Testis (tissue), 3 donors: ENCODE results near the gene RCAN2. TPM values are rescaled to one million over a fixed set of nuclear protein-coding genes. Genes with fewer than 3 reads are reported as not detected.

ENCODE experiments used
- DNase-seq: peaks from one replicate; pipeline ENCODE4 v3.0.0-alpha.2; 2019
- H3K27ac ChIP-seq, 2 donors: fragments of 200-600 bp; sonication (generic); one replicate each; pipeline ENCODE4 v1.5.1; 2019
- H3K27me3 ChIP-seq: fragments of 200-600 bp; sonication (generic); one replicate; pipeline ENCODE4 v1.5.1; 2019
- H3K36me3 ChIP-seq: fragments of 200-600 bp; sonication (generic); one replicate; pipeline ENCODE4 v1.5.1; 2017; ENCODE audit warnings: low read depth; ENCODE audit errors: missing control alignments
- H3K4me1 ChIP-seq: fragments of 200-600 bp; sonication (generic); one replicate; pipeline ENCODE4 v1.5.1; 2019
- H3K4me3 ChIP-seq, 2 donors: fragments of 200-600 bp; sonication (generic); one replicate each; pipeline ENCODE4 v1.5.1; 2017 to 2019
- H3K9me3 ChIP-seq: fragments of 200-600 bp; sonication (generic); one replicate; pipeline ENCODE4 v1.5.1; 2017
- CTCF ChIP-seq, 3 experiments: fragments of 450-650 bp in 2 of 3; fragments of 200-600 bp in 1 of 3; sonication (generic) in 1 of 3; IDR thresholded peaks; one replicate each; pipeline ENCODE4 v1.5.1; 2016 to 2019; ENCODE audit warnings: antibody characterized with exemption in 3 of 3, mild to moderate bottlenecking in 2 of 3, moderate library complexity in 1 of 3
- POLR2A ChIP-seq: fragments of 450-650 bp; IDR thresholded peaks from one replicate; pipeline ENCODE4 v1.6.1; 2017; ENCODE audit warnings: antibody characterized with exemption, mild to moderate bottlenecking, moderate library complexity
- WGBS, 2 donors: methylation state at CpG; one replicate each; pipeline ENCODE4 v1.1.5; 2018; 5-methylcytosine and 5-hydroxymethylcytosine counted together
- intact Hi-C: fragments of 100-400 bp; cut with DNase I; formaldehyde crosslinking; loops from one replicate; pipeline ENCODE4 v1.15.1; 2023; ENCODE audit warnings: low total_unique reads
- polyA plus RNA-seq: library from polyadenylated mRNA; stranded (reverse); fragments of 350-450 nt; fragmentation: Illumina TruSeq; extraction: RNeasy Lipid Tissue Mini Kit (QIAGEN cat#74804); gene quantifications from one replicate; pipeline ENCODE4 v1.2.3, GENCODE V29; 2014; ENCODE audit warnings: low read depth, low replicate concordance; ENCODE audit not compliant: insufficient read depth
- total RNA-seq, 2 donors: library from RNA; depleted of rRNA; stranded (reverse); fragments of >200 nt; gene quantifications; one replicate each; pipeline ENCODE4 v1.2.3, GENCODE V29; 2016

Gene RCAN2
- total and polyA plus RNA-seq, 3 donors from 2014 or later = 6.3 to 17.4 (median 7.1) TPM

- no peak overlapping the region for H3K4me3 ChIP-seq
- intact Hi-C loops = no loop called here
- DNase-seq = peak; percentile 43
- no peaks in the 10 kb centered on the region for H3K27me3 ChIP-seq
- H3K36me3 ChIP-seq = no peaks in the 10 kb centered on the region
- TF ChIP-seq CTCF (IDR thresholded peaks at IDR 0.05) (no peak), POLR2A (no peak)
- H3K4me1 ChIP-seq = no peaks in the 10 kb centered on the region
- H3K27ac ChIP-seq = peak overlapping the region; percentile 16 to 65
- H3K9me3 ChIP-seq = no peaks in the 10 kb centered on the region
- 54 to 60% methylated on average over 2 of the region's 2 CpGs for WGBS, 2 donors
Measured at GRCh38 chr6:46502486-46503119, 11.4 kb upstream of the RCAN2 start.

- no peak for DNase-seq
- Histone ChIP-seq H3K9me3 (no peaks in the 10 kb centered on the region), H3K27ac (peak overlapping the region in 1 of 2 donors; percentile 65), H3K4me3 (no peak overlapping the region), H3K36me3 (no peaks in the 10 kb centered on the region), H3K27me3 (no peaks in the 10 kb centered on the region), H3K4me1 (no peaks in the 10 kb centered on the region)
- intact Hi-C loops = no loop called here
- 88 to 92% methylated on average over 8 of the region's 8 CpGs for WGBS, 2 donors
- TF ChIP-seq POLR2A (no peak), CTCF (IDR thresholded peaks at IDR 0.05) (no peak)
Measured at GRCh38 chr6:46501136-46502089, 10.2 kb upstream of the RCAN2 start.

- H3K36me3 ChIP-seq = no peaks in the 10 kb centered on the region
- H3K27ac ChIP-seq = no peak overlapping the region
Measured at GRCh38 chr6:46500382-46500781, 9.1 kb upstream of the RCAN2 start.

More at GRCh38 chr6:46500382-46500781, 9.1 kb upstream of the RCAN2 start:
- intact Hi-C loops = no loop called here
- no peak for DNase-seq
- Histone ChIP-seq H3K4me3 (no peak overlapping the region), H3K4me1 (no peaks in the 10 kb centered on the region), H3K27me3 (no peaks in the 10 kb centered on the region), H3K9me3 (no peaks in the 10 kb centered on the region)
- TF ChIP-seq CTCF (IDR thresholded peaks at IDR 0.05) = no peak
- no peak for TF ChIP-seq POLR2A
